Bronchus fibroblast of lung (primary cell): Measurements from ENCODE around the gene PITPNM1. TPM values are rescaled to one million over a fixed set of nuclear protein-coding genes. Genes with fewer than 3 reads are reported as not detected.

Source experiments
- total RNA-seq: library from RNA; depleted of rRNA; stranded (reverse); fragments of >200 nt; gene quantifications from 2 replicates; pipeline ENCODE4 v1.2.3, GENCODE V29; 2015

PITPNM1 gene
- total RNA-seq, result 19.5 and 22.7 TPM in 2 replicates

DNA sequence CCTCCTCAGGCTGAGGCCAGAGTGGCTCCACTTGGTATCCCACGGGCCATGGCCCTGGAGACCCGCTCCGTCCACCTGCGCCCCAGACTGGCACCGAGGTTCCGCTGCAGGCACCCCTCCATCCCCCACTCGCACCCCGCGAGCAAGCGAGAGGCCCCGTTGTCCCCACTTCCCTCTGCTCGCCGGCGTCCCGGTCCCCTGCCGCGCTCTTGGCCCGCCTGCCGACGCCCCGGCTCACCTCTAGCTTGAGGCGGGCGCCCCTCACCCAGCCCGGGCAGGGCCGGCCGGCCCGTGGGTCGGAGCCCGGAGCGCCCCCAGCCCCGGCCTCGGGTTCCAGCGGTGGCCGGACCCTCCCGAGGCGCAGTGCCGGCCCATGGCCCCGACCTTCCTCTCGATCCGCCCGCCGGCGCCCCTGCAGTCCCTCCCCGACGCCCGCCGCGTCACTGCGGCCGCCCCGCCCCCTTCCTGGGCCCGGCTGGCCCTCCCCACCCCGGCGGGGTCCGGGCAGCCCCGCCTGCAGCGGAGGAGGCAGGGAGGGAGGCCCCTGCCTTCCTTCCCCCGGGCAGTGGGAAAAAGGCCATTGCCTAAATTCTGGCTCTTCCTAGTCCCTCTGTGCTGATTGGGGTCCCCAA lies at the start of gene PITPNM1:
TSS of gene PITPNM1 (minus strand) at position 414 of the 632 bp plus-strand sequence. CDS start 1,183 bp downstream, outside the sequence.

DNA sequence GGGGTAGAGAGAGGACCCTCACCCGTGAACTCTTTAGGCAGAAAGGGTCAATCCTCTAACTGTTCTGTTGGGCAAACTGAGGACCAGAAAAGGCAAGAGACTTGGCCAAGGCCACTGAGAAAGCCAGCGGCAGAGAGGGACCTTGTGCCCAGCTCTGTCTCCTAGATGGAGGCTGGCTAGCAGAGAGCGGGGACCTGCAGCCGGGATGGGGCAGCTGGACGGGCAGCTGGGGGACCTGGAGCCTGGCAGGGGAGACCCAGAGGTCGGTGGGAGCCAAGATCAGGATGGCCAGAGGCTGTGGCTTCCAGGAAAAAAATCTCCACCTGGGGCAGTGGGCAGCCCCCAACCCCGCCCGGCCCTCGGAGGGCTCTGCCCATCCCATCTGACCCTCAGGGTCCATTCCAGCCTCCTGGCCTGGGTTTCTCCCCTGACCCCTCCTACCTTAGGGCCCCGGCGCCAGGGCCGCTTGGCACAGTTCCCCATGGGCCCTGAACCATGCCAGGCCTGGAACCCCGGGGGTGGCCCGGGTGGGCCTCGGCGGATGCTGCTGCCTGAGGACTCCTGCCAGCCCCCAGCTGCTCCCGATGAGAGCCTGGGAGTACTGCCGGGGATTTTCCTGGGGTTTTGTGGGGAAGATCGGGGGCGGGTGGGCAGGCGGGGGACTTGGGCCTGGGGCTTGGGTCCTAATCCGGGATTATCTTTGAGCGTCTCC lies 17.8 kb upstream of the PITPNM1 start, which contains the start of gene CABP2:
TSS of gene CABP2 (minus strand) at position 603 of the 712 bp plus-strand sequence. CDS start at position 483, 120 bp downstream.

DNA sequence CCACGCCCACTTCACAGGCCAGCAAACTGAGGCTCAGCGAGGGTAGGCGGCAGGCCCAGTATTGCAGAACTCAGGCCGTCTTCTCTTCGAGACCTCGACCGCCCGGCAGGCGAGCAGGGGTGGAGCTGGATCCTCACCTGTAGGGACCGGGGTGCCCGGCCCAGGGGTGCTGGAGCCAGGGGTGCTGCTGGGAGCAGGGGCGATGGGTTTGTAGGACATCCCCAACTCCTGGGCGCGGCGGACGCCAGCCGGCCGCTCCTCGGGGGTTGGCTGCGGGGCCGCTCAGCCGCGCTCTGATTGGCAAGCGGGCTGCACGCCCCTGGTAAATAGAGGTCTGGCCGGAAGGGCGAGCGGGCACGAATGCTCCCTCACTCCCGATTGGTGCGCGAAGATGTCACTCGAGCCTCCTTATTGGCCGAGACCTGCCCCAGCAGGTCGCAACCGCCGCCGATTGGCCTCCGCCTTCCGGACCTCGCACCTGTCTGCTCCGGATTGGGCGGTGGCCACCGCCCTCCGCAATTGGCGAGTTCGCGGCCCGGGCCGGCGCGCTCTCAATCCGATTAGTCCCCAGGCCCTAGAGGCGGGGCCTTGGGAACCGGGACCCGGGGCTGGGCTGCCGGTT lies 2.8 kb upstream of the PITPNM1 start, which contains the start of gene CDK2AP2:
TSS of gene CDK2AP2 (minus strand) at position 299 of the 622 bp plus-strand sequence. CDS start at position 219, 80 bp downstream.

DNA sequence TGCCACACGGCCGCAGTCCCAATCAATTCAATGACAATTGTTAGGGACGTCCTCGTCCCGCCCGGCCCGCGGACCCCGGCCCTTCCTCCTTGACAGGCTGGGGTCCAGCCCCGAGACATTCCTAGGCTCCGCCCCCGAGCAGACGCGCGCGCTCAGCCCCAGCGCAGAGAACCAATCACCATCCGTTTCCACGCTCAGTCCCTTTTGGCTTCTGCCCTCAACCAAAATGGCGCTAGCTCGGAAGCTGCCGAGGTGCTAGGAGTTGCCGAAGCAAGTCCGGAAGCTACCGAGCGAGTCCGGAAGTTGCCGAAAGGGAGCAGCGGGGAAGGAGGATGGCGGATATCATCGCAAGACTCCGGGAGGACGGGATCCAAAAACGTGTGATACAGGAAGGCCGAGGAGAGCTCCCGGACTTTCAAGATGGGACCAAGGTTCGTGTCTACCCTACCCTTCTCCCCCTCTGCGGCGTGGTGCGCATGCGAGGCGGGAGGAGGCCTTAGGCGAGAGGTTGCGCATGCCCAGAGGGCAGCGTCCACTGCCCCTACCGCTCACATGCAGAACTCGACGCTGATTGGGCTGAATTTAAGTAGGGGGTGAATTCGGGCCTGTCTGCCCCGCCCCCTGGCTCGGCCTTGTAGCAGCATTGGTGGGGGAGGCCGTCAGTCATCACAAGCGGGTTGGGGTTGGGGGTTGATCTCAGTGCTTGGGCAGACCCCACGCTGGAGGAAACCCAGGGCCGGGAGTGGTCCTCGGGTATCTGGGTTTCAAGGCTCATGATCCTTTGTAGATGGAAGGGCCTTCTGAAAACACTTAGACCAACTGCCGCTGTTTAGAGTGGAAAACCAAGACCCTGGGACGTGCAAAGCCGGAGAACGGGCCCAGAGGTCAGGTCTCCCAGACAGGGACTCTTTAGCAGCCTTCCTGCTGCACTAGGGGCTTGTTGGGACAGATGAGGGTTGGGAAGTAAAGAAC lies 22.1 kb downstream of the PITPNM1 start, which contains the start of gene AIP:
TSS of gene AIP (plus strand) at position 200 of the 972 bp plus-strand sequence. CDS start at position 333, 133 bp downstream.

DNA sequence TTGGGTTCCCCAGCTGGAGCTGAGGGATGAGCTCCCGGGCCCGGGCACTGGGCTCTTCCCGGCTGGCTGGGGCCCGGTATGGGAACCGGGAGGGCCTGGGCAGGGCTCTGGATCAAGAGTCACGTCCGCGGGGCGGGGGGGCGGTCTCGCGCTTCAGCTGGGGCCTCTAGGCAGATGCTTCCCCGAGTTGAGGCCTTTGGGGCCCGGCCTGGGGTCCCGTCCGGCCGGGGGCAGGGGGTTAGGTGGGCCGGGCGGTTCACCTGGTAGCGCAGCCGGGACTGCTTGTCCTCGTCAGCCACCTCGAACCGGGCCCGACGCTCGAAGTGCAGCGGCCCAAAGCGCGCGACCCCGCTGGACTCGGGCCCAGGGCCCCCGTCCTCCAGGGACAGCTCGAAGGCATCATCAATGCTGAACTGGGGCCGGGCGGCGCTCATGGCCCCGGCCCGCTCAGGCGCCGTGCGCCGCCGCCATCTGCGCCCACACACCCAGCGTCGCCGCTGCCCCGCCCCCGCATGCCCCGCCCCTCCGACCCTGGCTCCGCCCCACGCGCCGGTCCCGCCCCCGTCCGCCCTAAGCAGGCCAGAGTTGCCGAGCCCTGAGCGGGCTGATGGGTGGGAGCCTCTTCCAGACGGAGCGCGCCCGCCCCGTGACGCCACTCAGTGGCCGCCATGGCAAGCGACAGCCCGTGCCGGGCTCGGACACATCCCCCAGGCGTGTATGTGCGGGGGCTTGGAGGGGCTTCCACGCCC lies 36.2 kb downstream of the PITPNM1 start, which contains the start of gene TMEM134:
TSS of gene TMEM134 (minus strand) at position 493 of the 749 bp plus-strand sequence. CDS start at position 434, 59 bp downstream.

DNA sequence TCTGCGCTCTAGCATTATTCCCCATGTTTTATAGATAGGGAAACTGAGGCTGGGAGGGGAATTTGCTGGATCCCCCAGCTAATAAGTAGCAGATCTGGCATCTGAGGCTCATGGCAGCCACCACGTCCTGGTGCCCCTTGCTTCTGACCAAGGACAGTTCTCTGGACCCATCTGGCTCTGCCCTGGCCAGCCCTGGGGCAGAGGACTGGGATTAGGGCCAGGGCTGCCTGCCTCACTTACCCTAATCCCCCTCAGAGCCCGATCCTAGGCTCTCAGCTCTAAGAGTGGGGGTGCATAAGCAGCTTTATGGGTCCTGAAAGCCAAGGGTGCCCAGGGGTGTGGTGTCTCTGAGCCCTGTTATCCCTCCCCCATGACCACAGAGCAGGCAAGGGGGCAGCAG lies 50.1 kb downstream of the PITPNM1 start, which contains the start of gene CABP4:
TSS of gene CABP4 (plus strand) at position 301 of the 400 bp plus-strand sequence. CDS start at position 371, 70 bp downstream.

DNA sequence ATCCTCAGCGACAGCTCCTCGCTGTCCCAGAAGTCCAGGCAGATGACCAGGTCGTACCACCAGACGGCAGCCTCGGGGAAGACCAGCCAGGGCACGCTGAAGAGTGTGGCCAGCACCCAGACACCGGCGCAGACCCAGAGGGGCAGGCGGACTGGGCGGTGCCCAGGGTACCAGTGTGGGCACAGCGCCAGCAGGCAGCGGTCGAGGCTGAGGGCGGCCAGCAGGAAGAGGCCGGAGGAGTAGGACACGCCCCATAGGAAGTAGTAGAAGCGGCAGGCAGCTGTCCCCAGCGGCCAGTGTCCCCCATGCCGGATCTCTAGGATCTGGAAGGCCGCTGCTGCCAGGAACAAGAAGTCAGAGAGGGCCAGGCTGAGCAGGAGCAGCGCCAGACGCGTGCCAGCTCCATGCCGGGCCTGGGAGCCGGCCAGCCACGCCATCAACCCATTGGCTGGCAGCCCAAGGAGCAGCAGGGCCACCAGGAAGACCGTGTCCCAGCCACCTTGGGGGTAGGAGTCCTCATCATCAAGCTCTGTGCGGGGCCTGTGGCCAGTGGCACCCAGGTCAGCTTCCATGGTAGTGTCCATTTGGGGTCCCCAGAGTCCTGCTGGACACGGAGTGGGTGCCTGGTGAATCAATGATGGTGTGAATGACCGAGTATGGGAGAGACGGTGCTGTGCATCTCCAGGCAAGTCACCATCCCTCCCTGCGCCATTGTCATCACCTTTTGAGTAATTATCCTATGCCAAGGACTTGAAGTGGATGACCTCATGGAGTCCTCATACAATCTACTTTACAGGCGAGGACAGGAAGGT lies 52.8 kb downstream of the PITPNM1 start, which contains the start of gene GPR152:
TSS of gene GPR152 (minus strand) at position 589 of the 812 bp plus-strand sequence. CDS start at position 584, 5 bp downstream.

Other genes starting within 250 kb of the PITPNM1 start
- gene GRK2, start 238.9 kb downstream of the PITPNM1 start, total RNA-seq, result 38.8 and 41.8 TPM in 2 replicates
- gene ANKRD13D, start 216.1 kb downstream of the PITPNM1 start, total RNA-seq, result 23.8 and 26.1 TPM in 2 replicates
- gene SSH3, start 201.8 kb downstream of the PITPNM1 start, total RNA-seq, result 12.5 and 14.1 TPM in 2 replicates
- 80.7 and 97.1 TPM in 2 replicates for gene POLD4, start 151.8 kb downstream of the PITPNM1 start, total RNA-seq
- gene CLCF1, start 131.8 kb downstream of the PITPNM1 start, total RNA-seq, result 4.0 and 5.4 TPM in 2 replicates
- gene RAD9A, start 113.4 kb downstream of the PITPNM1 start, total RNA-seq, result 8.6 and 9.6 TPM in 2 replicates
- gene PPP1CA, start 103.5 kb downstream of the PITPNM1 start, total RNA-seq, result 202 and 225 TPM in 2 replicates
- gene TBC1D10C, start 101.3 kb downstream of the PITPNM1 start, total RNA-seq, result not detected in 2 replicates
- not detected in 2 replicates for gene CARNS1, start 89.7 kb downstream of the PITPNM1 start, total RNA-seq
- 55.2 and 65.4 TPM in 2 replicates for gene RPS6KB2, start 76.9 kb downstream of the PITPNM1 start, total RNA-seq
- 0.45 TPM in 1 of 2 replicates, not detected in the other for gene PTPRCAP, start 67.7 kb downstream of the PITPNM1 start, total RNA-seq
- 75.3 and 84.4 TPM in 2 replicates for gene CORO1B, start 61.9 kb downstream of the PITPNM1 start, total RNA-seq
- gene GPR152, start 52.6 kb downstream of the PITPNM1 start, total RNA-seq, result not detected in 2 replicates
- not detected in 2 replicates for gene CABP4, start 50.0 kb downstream of the PITPNM1 start, total RNA-seq
- 30.0 and 53.1 TPM in 2 replicates for gene TMEM134, start 36.1 kb downstream of the PITPNM1 start, total RNA-seq
- gene AIP, start 22.3 kb downstream of the PITPNM1 start, total RNA-seq, result 57.7 and 69.6 TPM in 2 replicates
- gene CDK2AP2, start 2.8 kb upstream of the PITPNM1 start, total RNA-seq, result 42.4 and 45.6 TPM in 2 replicates
- not detected in 2 replicates for gene CABP2, start 18.1 kb upstream of the PITPNM1 start, total RNA-seq
- gene GSTP1, start 78.4 kb upstream of the PITPNM1 start, total RNA-seq, result 1,003 and 1,137 TPM in 2 replicates
- gene NDUFV1, start 101.6 kb upstream of the PITPNM1 start, total RNA-seq, result 230 and 237 TPM in 2 replicates
- gene NUDT8, start 124.6 kb upstream of the PITPNM1 start, total RNA-seq, result 25.3 and 29.1 TPM in 2 replicates
- gene TBX10, start 134.4 kb upstream of the PITPNM1 start, total RNA-seq, result not detected in 2 replicates
- not detected in 2 replicates for gene ACY3, start 145.4 kb upstream of the PITPNM1 start, total RNA-seq
- not detected in 2 replicates for gene ALDH3B2, start 169.3 kb upstream of the PITPNM1 start, total RNA-seq